Myocyte (in vitro differentiated cells): ENCODE results near the gene ALG9. TPM values are rescaled to one million over a fixed set of nuclear protein-coding genes. Genes with fewer than 3 reads are reported as not detected.
"Not testable (repeated sequence)": the region's sequence is repeated elsewhere in the genome, so short reads cannot be mapped to it uniquely, and the experiment has no call there.

Experiments
- DNase-seq: peaks from one replicate; pipeline ENCODE4 v3.0.0-alpha.2; 2012; ENCODE audit warnings: low read depth
- total RNA-seq: library from RNA; depleted of rRNA; stranded (reverse); fragments of >200 nt; gene quantifications from 2 replicates; pipeline ENCODE4 v1.2.3, GENCODE V29; 2014

The ALG9 gene
- total RNA-seq, 1 donor from 2014 or later: 27.8 TPM

DNA sequence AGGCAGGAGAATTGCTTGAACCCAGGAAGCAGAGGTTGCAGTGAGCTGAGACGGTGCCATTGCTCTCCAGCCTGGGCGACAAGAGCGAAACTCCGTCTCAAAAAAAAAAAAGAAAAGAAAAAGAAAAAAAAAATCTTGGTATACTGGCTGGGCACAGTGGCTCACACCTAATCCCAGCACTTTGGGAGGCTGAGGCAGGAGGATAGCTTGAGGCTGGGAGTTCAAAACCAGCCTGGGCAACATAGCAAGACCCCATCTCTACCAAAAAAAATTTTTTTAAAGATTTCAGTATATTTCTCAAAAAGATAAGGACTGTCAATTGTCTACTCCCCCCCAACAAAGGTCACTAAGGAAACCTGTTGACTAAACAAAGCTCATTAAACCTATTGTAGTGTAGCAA lies 13.7 kb upstream of the ALG9 start:
- DNase-seq: not testable (repeated sequence)

DNA sequence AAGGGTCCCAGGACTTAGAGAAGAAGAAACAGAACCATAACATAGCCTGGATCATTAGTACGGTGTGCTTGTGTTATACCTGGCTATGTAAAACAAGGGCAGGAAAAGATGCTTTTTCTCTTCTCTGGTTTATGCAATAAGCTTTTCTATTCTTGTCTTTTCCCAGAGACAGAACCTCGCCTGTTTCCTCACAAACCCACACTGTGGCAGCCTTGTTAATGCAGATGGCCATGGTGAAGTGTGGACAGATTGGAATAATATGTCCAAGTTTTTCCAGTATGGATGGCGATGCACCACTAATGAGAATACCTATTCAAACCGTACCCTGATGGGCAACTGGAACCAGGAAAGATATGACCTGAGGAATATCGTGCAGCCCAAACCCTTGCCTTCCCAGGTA lies 10.8 kb upstream of the ALG9 start:
- no peak for DNase-seq

DNA sequence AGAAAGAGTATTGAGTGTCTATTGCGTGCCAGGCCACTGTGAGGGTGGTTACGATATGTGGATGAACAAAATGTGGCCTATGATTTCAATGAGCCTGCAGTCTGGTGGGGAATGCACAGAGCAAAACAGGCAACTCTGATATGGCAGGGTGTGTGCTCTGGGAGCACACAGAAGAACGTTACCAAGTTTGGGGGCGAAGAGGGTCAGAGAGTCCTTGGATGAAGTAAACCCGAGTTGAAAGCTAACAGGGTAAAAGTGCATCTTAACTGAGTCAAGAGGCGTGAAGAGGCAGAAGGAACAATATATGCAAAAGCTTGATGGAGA lies 8.2 kb upstream of the ALG9 start:
- DNase-seq: no peak

DNA sequence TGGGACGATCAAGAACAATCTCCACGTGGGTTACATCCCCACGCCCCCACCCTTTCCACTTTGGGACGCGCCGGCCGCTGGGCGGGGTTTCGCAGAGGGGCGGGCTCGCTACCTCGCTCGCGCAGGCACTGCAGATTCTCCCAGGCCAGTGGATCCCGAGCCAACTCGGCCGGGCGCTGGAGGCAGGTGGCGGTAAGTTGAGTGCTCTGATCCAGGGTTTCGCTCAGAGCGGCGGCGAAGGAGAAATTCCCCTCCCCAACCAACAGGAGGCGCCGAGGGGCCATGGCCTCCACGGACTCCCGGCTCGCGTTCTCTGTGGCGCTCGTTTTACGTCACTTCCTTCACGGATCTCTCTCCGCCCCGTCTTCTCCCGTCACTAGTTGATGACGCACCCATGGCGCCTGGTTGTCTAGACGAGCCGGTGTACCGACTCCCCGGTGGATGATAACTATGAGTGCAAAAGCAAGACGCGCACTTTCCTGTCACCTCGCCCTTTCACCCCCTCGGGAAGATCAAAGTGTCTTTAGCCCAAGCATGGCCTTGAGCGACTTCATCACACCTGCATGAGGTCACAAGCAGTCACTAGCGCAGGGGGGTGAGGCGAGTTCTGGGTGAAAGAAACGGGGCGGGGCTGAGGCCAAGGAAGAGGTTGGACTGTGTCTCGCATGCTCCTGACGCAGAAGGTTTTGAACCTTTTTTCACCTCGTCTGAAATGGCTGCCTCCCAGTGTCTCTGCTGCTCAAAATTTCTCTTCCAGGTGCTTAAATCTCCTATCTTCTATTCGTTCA lies 7.7 kb upstream of the ALG9 start, which contains the start of the genes CFAP68 and FDXACB1:
TSS of gene CFAP68 (plus strand) at position 693 of the 788 bp plus-strand sequence. CDS start at position 713, 20 bp downstream.
TSS of gene FDXACB1 (minus strand) at position 317 of the 788 bp plus-strand sequence. CDS start at position 284, 33 bp downstream.
- DNase-seq: peak; percentile 98

DNA sequence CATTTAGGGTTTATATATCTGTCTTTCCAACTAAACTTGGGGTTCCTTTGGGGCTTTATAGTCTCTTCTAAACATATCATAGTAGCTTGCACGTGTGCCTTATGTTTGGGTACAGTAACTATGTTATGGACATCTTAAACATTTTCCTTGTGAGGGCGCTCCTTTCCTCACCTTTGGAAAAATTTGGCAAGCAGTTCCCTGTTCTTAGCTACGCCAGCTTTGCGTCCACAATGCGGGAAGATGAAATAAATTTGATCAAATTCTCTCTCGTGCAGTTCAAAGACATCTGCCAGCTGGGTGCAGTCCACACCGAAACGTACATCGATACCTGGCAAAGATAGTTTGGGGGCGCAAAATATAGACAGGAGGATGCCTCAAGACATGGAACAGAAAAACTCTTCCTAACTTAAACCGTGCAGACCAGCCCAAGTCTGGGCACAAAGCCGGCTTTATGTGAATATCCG lies 7.0 kb upstream of the ALG9 start:
- no peak for DNase-seq

DNA sequence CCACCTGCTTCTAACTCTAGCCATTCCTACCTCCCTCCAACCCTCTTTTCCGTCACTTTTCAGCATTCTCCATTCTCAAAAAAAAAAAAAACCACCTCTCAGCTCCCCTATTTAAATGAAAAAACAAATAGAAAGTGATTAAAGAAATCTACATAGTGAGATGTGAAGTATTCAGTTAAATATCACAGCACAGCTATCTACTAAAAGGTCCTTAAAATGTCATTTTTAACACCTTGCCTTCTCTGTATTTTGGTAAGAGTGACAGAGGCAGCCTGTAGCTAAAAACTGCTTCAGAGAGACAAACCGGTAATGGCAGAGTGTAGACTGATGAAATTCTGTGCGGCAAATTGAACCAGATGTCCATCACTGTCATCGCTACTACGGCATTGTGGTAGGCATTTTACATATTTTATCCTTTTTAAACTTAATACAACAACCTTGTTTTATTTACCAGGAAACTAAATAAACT lies 346 bp upstream of the ALG9 start:
- DNase-seq: peak; percentile 43

DNA sequence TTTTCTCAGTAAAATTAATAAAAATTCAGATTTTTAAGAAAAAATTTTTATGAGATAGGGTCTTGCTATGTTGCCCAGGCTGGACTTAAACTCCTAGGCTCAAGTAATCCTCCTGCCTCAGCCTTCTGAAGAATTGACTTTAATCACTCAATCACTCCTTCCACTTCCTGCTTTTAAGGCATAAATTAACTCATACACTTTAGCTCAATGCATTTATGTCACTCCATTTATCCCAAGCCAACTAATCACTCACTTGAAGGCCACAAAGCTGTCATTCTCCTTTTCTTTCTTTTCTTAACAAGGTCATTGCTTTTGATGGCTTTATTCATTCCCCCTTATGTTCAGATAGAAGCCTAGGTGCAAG lies 877 bp downstream of the ALG9 start:
- DNase-seq: no peak

DNA sequence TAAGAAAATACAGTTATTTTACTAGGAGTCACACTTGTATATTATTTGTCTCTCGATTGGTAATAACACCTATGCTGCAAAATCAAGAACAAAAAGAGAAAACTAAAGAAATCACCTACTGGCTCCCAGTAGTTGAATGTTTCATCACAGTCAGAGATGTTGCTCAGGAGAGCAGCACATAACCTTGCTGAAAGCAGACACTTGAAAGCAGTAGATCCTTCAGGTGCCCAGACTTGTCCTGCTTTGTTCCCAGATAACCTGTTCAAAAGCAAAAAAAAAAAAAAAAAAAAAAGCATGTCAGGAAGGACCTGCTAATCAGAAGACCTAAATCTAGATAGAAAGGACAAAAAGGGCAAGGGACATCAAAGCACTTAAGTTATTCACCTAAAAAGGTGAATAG lies 1.3 kb downstream of the ALG9 start:
- no peak for DNase-seq

DNA sequence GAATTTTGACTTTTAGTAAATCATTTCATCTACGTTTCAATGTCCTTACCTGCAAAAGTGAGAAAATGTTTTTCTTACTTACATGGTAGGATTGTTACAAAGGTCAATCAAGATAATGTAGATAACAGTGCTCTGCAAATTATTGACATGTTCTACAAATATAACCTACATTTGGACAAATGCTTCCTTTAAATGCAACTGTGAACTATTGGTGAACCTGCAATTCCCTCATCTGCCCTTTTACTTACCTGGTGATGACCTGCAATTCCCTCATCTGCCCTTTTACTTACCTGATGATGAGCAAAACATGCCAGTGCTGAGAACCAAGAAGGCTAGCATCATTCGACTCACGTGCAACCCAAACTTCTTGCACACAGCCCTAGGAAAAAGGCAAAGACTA lies 11.1 kb downstream of the ALG9 start:
- DNase-seq: no peak

DNA sequence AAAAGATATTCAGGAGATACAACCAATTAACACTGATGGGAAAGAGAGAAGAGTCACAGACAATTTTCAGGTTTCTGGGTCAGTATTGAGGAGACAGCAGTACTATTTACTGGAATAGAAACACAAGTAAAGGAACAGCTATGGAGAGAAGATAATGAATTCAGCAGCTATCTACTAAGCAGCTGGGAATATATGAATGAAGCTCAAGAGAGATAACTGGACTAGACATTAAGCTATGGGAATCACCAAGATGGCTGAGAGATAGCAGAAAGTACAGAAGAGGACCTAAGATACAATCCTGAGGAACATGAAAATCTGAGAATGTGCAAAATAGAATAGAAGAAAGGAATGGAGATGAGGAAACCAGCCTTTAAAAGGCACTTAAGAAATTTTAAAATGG lies 15.9 kb downstream of the ALG9 start:
- DNase-seq: no peak

DNA sequence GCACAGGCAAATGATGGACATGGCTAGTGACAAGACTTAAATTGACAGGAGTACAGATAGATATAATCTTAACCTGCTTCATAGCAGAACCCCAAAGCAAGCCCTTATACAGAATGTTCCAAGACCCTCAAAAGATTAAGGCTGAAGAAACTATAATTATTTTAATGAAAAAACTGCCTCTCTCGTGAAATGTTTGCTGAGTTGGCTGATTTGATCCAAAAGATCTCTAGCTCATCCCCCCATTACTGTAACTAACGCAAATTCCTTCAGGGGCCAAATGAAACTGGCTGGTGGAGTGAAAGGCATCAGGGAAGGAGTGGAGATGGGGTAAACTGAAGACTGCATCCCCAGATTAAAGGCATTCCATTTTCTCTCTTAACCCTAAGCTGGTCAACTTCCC lies 19.3 kb downstream of the ALG9 start:
- no peak for DNase-seq

DNA sequence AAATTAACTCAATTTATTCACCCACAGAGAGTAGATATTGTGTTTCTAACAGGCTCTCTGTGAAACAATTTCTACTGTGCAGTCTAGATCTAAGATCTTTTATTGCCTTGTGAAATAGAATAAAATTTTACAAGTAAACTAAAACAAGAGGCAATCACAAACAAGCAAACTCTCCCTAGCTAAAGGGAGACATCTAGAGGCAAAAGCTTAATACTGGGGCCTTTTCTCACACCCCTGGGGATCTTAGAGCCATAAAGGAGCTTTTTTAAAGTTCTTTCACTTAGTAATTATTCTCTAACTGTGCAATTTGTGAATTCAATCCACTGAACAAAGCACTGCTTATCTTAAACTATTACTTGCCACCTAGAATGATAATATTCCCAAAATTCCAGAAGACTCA lies 19.7 kb downstream of the ALG9 start:
- no peak for DNase-seq

DNA sequence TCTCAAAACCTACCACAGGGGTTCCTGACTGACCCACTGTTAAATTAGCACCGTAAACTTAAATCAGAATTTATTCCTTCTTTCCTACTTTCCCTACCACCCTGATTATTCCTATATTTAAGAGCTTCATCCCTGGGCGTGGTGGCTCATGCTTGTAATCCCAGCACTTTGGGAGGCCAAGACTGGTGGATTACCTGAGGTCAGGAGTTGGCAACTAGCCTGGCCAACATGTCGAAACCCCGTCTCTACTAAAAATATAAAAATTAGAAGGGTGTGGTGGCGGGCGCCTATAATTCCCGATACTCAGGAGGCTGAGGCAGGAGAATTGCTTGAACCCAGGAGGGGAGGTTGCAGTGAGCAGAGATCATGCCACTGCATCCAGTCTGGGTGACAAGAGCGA lies 20.3 kb downstream of the ALG9 start:
- DNase-seq: no peak

DNA sequence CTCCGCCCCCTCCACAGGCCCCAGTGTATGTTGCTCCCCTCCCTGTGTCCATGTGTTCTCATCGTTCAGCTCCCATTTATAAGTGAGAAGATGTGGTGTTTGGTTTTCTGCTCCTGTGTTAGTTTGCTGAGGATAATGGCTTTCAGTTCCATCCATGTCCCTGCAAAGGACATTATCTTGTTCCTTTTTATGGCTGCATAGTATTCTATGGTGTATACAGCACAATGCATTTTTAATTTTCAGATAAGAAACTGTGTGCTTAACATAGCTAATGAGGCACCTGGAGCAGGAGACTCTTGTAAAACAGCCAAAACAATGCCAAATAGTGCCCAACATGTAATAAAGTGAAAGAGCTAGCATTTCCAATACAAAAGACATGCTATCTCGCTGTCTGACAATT lies 21.8 kb downstream of the ALG9 start:
- no peak for DNase-seq

DNA sequence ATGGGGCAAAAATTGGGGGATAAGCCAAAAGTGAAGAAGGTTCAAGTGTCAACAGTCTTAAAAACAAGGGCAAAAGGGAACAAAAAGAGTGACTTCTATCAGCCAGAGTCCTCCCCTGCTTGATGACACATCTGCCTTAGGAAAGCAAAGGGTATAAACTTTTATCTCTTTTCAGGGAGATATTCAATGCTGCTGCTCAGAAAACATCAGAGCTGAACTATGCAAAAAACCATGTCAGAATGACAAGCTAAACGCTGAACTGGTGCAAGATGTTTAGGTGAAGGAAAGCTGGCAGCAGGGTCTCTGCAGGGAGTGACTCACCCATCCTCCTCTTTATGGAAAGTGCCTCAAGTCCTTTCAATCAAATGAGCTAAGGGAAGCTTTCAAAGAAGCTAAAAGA lies 24.7 kb downstream of the ALG9 start:
- no peak for DNase-seq

DNA sequence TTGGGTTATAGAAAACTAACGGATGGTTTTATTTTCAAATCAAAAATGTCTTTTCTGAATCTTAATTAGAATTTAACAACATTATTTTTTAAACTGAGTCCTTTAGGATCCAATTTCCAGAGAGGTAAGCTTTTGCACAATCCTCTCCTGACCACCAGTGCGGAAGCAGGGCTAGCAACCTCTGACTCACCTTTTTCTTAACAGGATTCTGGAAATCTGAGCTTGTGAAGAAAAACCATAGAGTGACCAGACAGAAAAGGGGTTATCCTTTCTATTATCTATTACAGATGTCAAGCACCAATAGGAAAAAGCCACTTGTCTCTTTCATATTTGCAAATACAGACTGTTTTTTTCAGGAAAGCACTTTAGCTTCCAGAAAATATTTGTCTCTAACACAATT lies 25.3 kb downstream of the ALG9 start:
- no peak for DNase-seq

DNA sequence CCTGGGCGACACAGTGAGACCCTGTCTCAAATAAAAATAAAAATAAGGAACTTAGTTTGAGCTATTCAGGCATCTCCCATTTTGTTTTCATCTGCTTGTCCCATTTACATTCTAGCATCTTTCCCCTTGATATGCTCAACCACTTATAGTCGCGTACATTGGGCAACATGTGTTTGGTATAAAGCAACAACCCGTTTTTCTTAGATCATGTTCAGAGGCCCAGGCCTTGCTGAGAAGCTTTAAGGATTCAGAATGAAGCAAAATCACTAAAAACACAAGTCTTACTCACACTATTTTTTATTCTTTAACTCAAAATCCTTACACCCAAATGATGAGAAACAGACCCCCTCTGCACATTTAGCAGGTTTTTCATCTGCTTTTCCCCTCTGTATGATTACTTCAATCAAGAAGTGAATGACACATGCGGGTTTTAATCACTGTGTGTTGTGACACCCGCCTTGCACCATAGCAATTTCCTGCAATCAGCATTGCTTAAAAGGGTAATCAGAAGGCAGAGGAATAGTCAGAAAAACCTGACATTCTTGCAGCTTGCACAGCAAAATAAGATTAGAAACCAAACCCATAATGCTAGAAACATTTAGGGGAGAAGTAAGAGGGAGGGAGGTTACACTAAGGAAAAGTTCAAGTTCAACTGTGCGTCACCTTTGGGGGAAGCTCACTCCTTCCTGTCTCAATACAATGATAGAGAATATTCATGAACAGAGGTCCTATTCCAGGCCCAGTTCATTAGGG lies 25.9 kb downstream of the ALG9 start:
- no peak for DNase-seq

DNA sequence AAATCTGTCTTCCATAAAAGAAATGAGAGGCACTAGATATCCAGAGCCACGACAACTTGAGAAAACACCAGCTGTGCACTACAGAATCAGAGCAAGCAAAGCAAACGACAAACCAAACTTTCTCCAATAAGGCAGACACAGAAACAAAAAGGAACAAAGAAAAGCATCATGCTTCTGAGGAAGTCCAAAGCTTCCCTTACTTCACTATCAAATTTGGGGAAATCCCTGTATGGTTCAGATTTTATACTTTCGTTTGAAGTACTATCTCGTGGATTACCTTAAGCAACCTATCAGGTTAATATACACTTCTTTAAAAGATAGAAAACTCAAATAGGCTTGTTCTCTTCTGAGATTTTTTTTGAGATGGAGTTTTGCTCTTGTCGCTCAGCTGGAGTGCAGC lies 27.7 kb downstream of the ALG9 start:
- DNase-seq: no peak

DNA sequence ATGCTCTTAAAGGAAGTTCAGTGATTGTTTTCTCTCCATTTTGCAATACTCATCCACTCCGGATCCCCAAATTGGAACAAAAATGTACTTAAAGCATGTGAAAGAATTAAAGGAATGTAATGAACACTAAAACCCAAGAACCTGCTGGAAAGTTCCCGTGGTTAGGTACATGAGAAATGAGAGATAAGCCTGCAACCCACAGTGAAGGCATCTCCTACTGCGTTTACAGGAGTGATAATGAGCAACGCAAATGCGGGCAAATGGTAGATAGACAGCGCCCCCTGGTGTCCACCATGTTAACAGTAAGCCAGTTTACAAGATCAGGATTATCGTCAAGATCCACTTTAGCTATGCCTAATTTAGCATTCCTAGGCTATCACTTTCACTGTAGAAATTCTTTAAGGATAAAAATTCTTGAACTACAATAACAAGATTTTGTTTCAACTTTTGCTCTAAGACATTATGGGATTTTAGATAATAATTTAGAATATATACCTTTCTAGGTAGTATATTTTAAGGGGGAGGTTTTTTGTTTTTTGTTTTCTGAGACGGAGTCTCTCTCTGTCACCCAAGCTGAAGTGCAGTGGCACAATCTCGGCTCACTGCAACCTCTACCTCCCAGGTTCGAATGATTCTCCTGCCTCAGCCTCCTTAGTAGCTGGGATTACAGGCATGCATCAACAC lies 29.9 kb downstream of the ALG9 start:
- DNase-seq: peak; percentile 79

DNA sequence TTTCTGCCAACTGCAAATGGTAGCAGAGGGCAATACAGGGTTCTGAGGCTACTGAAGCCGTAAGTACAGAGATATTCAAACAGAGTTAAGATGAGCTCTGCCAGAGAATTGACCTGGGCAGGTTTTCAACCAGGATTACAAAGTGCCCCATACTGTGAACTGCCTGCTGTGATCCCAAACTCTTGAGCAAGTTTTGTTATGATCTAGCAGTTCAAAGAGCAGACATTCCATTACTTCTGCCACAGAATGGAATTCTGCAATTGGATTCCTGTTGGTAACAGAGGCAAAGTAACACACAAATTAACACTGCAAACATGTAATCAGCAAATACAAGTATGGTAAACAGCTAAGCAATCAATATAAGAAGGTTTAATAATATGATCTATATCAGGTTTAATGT lies 31.2 kb downstream of the ALG9 start:
- DNase-seq: no peak

DNA sequence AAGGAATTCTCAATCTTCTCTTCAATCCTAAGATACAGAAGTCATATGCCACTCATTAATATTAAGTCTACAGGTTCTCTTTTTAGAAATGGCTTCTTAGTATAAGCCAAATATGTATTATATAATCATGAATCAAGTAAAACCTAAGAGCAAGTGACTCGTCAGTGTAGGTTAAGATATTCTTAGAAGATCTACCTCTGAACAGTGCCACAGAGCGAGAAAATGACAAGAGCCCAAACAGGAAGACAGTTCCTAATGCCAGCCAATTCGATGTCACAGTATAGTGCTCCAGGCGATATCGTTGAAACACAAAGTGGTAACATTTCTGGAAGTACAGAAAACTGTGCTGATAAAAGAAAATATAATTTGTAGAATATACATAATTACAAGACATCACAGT lies 33.3 kb downstream of the ALG9 start:
- no peak for DNase-seq

DNA sequence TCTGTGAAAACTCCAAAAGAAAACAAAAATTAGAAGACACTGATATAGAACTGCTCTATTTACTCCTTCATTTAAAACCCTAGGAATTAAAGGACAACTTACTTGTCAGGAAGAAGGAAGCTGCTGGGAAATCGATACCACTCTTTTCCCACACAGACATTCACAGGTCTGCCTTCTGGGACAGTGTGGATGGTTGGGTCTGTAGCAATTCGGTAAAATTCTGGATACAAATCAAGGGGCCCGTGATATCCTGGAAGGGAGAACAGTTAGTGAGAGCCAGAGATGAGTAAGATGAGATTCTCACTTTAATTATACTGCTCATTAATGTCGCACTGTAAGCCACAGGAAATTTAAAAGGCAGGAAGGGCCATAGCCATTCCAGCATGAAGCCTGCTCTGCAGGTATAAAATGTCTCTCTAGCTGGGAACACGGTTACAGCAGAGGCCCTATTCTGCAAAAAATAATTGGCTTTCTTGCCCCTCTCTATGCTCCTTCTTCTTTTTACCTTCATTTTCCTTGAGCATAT lies 34.0 kb downstream of the ALG9 start:
- DNase-seq: no peak
